Mucosa of stomach (tissue), 1 donor: Measurements from ENCODE around the gene MARF1.
"Not testable (repeated sequence)": the region's sequence is repeated elsewhere in the genome, so short reads cannot be mapped to it uniquely, and the experiment has no call there.

ENCODE experiments used
- H3K27me3 ChIP-seq: one replicate; pipeline ENCODE4 v1.7.0; 2013; ENCODE audit warnings: mild to moderate bottlenecking, low read length; ENCODE audit not compliant: control insufficient read depth, insufficient read depth
- H3K36me3 ChIP-seq: one replicate; pipeline ENCODE4 v1.7.0; 2013; ENCODE audit warnings: low read length; ENCODE audit not compliant: control insufficient read depth, insufficient read depth
- H3K4me1 ChIP-seq: one replicate; pipeline ENCODE4 v1.7.0; 2013; ENCODE audit warnings: mild to moderate bottlenecking, low read length; ENCODE audit not compliant: control insufficient read depth, insufficient read depth
- H3K4me3 ChIP-seq: one replicate; pipeline ENCODE4 v1.7.0; 2013; ENCODE audit warnings: low read length
- H3K9ac ChIP-seq: one replicate; pipeline ENCODE4 v1.7.0; 2013; ENCODE audit warnings: mild to moderate bottlenecking, low read length, moderate library complexity
- H3K9me3 ChIP-seq: one replicate; pipeline ENCODE4 v1.7.0; 2013; ENCODE audit warnings: mild to moderate bottlenecking, low read length, moderate library complexity; ENCODE audit not compliant: control insufficient read depth
- donor health status: Pancreatic carcinoma.

The MARF1 gene

GRCh38 chr16:15613676-15614075 is 29.3 kb downstream of the MARF1 start:
- H3K9me3 ChIP-seq, result no peaks in the 10 kb centered on the region
- H3K9ac ChIP-seq, result no peak overlapping the region
- no peak overlapping the region for H3K4me3 ChIP-seq
- no peaks in the 10 kb centered on the region for H3K4me1 ChIP-seq
- peaks cover 3% of the 10 kb centered on the region for H3K36me3 ChIP-seq
- H3K27me3 ChIP-seq, result no peaks in the 10 kb centered on the region

- Histone ChIP-seq H3K4me1 (no peaks in the 10 kb centered on the region), H3K27me3 (no peaks in the 10 kb centered on the region), H3K36me3 (peaks cover 15% of the 10 kb centered on the region), H3K4me3 (no peak overlapping the region), H3K9me3 (no peaks in the 10 kb centered on the region), H3K9ac (no peak overlapping the region)
Observed at GRCh38 chr16:15611610-15612009, 31.3 kb downstream of the MARF1 start.

- H3K36me3 ChIP-seq, result peaks cover 15% of the 10 kb centered on the region
- no peak overlapping the region for H3K9ac ChIP-seq
Observed at GRCh38 chr16:15610369-15610871, 32.5 kb downstream of the MARF1 start.

GRCh38 chr16:15609286-15609649 is 33.7 kb downstream of the MARF1 start:
- peaks cover 15% of the 10 kb centered on the region for H3K36me3 ChIP-seq

More at GRCh38 chr16:15610369-15610871, 32.5 kb downstream of the MARF1 start:
- Histone ChIP-seq H3K4me1 (no peaks in the 10 kb centered on the region), H3K27me3 (no peaks in the 10 kb centered on the region), H3K4me3 (no peak overlapping the region), H3K9me3 (no peaks in the 10 kb centered on the region)

GRCh38 chr16:15608398-15609285 is 34.3 kb downstream of the MARF1 start:
- no peak overlapping the region for H3K9ac ChIP-seq
- H3K27me3 ChIP-seq, result no peaks in the 10 kb centered on the region
- H3K4me3 ChIP-seq, result no peak overlapping the region
- H3K9me3 ChIP-seq, result no peaks in the 10 kb centered on the region
- H3K36me3 ChIP-seq, result peaks cover 20% of the 10 kb centered on the region
- H3K4me1 ChIP-seq, result peaks cover 7% of the 10 kb centered on the region

More at GRCh38 chr16:15609286-15609649, 33.7 kb downstream of the MARF1 start:
- Histone ChIP-seq H3K9ac (no peak overlapping the region), H3K4me1 (peaks cover 7% of the 10 kb centered on the region), H3K9me3 (no peaks in the 10 kb centered on the region), H3K27me3 (no peaks in the 10 kb centered on the region), H3K4me3 (no peak overlapping the region)

GRCh38 chr16:15607700-15608396 is 35.1 kb downstream of the MARF1 start:
- Histone ChIP-seq H3K4me3 (no peak overlapping the region), H3K27me3 (no peaks in the 10 kb centered on the region), H3K9ac (no peak overlapping the region), H3K9me3 (no peaks in the 10 kb centered on the region), H3K4me1 (peaks cover 7% of the 10 kb centered on the region), H3K36me3 (peaks cover 20% of the 10 kb centered on the region)

GRCh38 chr16:15607221-15607699 is 35.7 kb downstream of the MARF1 start:
- H3K36me3 ChIP-seq, result peaks cover 19% of the 10 kb centered on the region
- not testable (repeated sequence) for H3K4me1 ChIP-seq, H3K4me3 ChIP-seq, H3K27me3 ChIP-seq, H3K9ac ChIP-seq, H3K9me3 ChIP-seq

- Histone ChIP-seq H3K9me3 (no peaks in the 10 kb centered on the region), H3K9ac (no peak overlapping the region), H3K4me3 (no peak overlapping the region), H3K4me1 (peaks cover 7% of the 10 kb centered on the region), H3K36me3 (peaks cover 21% of the 10 kb centered on the region), H3K27me3 (no peaks in the 10 kb centered on the region)
Observed at GRCh38 chr16:15606518-15607220, 36.3 kb downstream of the MARF1 start.

GRCh38 chr16:15605839-15606517 is 37.0 kb downstream of the MARF1 start:
- Histone ChIP-seq H3K9me3 (no peaks in the 10 kb centered on the region), H3K27me3 (no peaks in the 10 kb centered on the region), H3K9ac (no peak overlapping the region), H3K4me3 (no peak overlapping the region), H3K36me3 (peaks cover 23% of the 10 kb centered on the region), H3K4me1 (peaks cover 7% of the 10 kb centered on the region)

- Histone ChIP-seq H3K9ac (no peak overlapping the region), H3K4me3 (no peak overlapping the region), H3K4me1 (peaks cover 7% of the 10 kb centered on the region), H3K36me3 (peaks cover 31% of the 10 kb centered on the region), H3K9me3 (no peaks in the 10 kb centered on the region), H3K27me3 (no peaks in the 10 kb centered on the region)
Observed at GRCh38 chr16:15604460-15605440, 38.2 kb downstream of the MARF1 start.
